ENCODE results near the gene PMM2.
"Not testable (repeated sequence)": the region's sequence is repeated elsewhere in the genome, so short reads cannot be mapped to it uniquely, and the experiment has no call there.

PMM2 gene

DNA sequence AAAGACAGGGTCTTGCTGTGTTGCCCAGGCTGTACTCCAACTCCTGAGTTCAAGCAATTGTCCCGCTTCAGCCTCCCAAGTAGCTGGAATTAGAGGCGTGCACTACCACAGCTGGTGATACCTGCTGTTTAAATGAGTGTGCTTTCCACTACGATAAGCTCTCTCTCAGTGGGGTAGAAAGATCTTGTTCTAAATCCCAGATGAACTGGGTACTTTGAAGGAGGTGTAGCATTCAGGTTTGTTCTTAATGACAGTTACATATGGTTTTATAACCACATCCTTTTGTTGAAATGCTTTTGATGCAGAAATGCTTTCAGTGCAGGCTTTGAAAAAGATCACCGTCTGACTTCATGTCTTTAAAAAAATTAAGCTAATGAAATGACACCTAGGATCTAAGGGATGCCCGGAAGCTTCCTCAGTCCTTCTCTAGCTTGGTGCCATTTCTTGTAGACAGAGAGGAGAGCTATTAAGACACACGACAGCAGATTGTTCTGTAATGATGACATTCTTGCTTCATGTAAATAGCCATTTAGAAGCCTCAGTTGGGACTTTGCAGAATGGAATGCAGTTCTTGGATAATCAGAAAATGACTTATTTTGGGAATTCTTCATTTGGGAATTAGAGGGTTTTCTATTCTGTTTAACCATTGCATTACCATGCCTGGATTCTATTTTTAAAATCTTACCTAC is 19.5 kb downstream of the PMM2 start:
- H3K4me3 ChIP-seq (ENCODE audit: low read depth, low read length): no peak overlapping the region

DNA sequence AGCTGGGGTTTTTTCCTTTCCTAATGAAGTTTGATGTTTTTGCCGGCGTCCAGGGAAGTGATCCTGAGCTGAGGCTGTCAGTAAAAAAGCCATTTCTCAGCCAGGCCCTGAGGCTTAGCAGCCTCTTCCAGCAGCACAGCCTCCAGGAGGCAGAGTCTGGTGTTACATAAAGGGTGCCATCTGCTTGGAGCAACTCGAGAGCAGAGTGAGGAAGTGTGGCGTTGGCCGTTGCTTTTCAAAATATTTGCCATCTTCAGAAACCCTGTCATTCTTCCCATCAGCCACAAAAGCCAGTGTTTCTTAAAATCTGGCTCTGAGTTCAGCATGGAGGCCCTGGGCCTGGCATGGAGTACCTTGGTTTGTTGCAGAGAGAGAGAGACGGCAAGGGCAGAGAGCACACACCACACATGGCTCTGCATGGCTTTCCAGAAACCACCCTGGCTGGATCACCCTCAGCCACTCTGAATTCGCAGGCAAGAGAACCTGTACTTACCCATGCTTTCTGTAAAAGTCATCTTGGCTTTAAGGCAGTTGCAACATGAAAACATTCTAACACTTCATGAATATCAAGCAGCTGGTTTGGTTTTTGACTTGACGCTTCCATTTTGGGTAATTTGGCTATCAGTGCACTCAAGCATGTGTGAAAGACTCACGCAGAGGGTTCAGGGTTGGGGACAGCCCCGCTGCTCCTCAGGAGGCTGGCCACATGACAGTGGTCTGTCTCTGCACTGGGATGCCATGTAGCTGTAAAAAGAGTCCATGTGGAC is 21.0 kb downstream of the PMM2 start:
- H3K4me3 ChIP-seq (ENCODE audit: low read depth, low read length): no peak overlapping the region

DNA sequence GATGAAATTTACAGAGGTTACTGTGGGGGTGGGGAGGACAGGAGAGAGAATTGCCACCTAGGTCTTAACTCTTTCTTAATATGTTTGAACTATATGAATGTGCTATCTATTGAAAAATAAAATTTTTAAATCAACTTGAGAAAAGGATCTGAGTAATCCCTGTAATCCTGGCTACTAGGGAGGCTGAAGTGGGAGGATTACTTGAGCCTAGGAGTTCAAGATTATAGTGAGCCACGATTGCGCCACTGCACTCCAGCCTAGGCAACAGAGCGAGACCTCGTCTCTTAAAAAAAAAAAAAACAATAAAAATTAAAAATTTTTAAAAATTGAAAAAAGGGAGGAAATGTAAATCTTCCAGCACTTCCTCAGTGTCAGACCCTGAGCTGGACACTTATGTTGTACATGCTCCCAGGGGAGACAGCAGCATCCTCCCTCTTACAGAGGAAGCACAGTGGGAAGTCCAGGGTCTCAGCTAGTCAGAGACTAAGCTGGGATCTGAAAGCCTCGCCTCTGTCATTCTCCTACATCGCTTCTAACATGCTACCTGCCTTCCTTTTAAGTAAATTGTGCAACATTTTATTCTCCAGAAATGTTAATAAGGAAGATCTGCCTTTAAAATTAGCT is 21.9 kb downstream of the PMM2 start:
- H3K4me3 ChIP-seq (ENCODE audit: low read depth, low read length): no peak overlapping the region

DNA sequence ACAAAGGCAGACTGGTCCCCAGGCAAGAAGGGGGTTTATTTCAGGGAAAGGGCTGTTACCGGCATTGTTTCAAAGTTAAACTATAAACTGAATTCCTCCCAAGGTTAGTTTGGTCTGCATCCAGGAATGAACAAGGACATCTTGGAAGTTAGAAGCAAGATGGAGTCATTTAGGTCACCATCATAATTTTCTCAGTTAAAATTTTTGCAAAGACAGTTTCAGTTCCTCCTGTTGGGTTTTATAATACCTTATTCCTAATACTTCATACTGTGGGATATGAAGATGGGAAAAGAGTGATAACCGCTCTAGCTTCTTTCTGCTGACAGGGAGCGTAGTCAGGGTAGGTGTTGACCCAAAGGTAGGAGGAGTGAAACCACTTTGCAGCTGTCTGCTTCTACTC is 24.8 kb downstream of the PMM2 start:
- no peak overlapping the region for H3K4me3 ChIP-seq (ENCODE audit: low read depth, low read length)

DNA sequence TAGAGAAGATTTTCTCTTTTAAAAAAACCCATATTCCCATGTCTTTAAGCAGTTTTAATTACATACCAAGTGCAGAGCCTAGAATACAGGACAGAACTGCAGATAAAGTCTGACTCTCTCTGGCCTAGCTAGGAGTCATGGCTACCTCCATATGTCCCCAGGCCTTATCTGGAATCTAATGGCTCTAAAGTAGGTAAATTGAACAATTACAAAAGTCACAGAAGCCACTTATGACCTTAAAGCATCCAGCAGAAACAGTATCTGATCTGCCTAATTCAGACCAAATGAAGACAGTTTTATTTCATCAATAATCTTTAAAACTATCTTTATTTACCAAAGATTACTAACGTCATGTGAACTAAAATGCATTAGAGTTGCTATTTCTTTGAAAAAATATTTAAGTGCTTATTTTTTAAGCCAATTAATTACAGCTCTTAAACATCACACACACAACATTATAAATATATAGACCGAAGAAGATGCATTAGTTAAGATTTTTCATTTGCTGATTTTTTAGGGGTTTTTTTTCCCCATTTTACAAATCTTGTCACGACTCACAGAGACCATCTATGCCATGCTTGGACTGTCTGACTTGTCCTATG is 28.7 kb downstream of the PMM2 start:
- no peak overlapping the region for H3K4me3 ChIP-seq (ENCODE audit: low read depth, low read length)

DNA sequence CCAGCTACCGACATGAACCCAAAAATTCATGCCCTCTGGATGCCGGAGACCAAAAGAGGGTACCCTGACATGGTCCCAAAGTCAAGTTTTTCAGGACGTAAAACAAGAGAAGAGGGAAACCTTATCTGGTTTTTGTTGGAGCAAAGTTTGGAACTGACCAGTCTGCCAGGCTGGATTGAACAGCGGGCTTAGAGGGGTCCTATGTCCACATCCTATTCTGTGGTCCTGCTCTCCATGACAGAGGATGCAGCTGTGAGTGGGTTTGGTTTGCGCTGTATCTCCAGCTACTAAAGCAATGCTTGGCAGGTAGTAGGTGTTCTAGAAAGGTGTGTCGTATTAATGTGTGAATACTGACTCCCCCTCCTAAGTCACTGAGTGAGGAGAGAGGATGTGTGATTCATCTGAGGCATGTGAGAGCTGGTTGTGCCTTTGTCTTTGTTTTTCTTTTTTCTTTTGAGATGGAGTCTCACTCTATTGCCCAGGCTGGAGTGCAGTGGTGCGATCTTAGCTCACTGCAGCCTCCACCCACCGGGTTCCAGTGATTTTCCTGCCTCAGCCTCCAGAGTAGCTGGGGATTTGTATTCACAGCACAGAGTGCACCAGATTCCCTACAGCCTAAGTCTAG is 31.0 kb downstream of the PMM2 start:
- H3K4me3 ChIP-seq (ENCODE audit: low read depth, low read length): no peak overlapping the region

DNA sequence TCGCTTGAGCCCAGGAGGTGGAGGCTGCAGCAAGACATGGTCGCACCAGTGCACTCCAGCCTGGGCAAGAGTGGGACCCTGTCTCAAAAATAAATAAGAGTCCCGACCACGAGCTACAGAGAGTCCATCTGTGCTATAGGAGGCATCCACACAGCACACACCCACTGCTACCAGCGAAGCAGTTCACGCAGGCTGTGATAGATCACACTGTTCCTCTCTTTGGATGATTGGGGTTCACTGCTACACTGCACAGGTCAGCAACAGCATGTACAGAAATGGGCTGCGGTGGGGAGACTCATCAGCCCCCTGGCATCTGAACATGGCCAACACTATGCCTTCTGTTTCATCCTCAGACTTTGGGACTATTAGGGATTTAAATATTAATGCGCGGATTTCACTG is 33.8 kb downstream of the PMM2 start:
- H3K4me3 ChIP-seq (ENCODE audit: low read depth, low read length): no peak overlapping the region

DNA sequence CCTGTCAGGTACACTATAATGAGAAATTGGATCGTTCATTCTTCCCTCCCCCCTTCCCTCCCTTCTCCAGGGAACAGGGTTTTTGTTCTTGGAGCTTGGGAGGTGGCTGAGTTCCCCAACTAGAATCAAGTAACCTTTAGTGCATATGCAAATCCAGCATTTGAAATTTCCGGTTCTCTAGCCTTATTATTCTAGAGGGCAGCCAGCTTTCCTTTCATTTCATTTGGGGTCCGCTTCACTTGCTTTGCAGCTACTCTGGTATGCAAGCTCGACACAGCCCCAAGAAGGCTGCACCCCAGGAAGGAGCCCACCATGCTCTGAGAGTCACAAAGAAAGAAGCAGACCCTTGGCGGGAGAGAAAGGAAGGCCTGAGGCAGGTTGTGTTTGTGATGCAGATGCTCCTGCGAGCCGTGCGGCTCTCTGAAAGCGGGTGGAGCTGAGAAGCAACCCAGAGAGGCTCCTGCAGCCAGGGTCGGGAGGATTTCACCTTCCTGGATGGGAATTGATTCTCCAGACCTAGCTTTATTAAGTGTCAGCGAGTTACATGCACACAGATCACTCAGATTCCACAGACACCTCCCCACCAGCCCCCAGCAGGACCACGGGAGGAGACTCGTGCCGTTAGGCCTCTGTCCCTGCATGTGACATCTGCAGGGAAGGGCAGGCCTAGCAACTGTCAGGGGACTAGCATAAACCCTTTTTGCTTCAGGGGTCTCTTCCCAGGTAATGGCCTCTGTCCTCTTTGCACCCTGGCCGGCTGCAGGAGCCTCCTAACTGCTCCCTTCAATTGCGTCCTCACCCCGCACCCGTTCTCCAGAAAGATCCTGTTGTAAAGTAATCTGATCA is 34.5 kb downstream of the PMM2 start:
- H3K4me3 ChIP-seq (ENCODE audit: low read depth, low read length): no peak overlapping the region

DNA sequence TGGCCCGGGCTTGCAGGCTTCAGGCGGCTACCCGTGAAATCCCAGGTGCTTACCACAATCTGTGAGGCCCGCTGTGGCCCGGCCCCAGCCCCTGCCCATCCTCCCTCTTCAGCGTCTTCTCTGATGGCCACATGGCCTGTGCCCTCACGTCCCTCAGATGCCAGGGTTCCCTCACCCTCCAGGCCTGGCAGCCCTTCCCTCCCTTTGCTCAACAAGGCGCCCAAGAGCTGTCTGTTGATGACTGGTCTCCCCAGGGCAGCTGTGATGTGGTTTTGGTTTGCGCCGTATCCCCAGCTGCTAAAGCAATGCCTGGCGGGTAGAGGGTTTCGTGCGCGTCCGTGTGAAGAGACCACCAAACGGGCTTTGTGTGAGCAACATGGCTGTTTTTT is 35.1 kb downstream of the PMM2 start:
- no peak overlapping the region for H3K4me3 ChIP-seq (ENCODE audit: low read depth, low read length)

DNA sequence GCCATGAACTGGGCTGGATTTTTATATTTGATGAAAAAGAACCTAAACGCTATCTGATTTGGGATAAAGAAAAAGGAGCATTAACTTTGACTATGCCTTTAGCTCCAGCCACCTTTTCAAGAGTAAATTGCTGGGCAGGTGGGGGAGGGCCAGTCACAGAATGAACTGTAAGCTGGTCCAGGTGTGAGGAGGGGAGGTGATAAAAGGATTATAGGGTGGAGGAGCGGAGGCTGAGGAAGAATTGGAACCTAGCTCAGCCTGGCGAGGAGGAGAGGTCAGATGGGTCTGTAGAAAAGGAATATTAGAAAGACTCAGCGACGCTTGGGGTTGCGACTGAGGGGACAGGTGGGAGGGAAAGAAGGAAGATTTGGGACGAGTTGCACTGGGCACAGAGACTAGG is 39.2 kb downstream of the PMM2 start:
- not testable (repeated sequence) for H3K4me3 ChIP-seq (ENCODE audit: low read depth, low read length)

DNA sequence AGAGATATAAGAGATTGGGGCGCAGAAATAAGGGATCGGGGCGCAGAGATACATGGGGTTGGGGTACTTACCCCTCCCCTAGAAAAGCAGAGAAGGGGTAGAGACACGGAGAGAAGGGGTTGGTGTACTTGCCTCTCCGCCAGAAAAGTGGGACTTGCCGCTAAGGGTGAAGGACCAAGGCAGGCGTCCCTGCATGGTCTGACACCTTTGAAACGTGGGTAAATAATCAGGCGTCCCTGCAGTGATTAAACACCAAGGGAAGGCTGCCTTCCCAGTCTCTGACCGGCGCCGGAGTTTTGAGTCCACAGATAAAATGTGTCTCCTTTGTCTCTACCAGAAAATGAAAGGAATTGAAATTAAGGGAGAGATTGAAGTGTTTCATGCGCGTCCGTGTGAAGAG is 40.0 kb downstream of the PMM2 start:
- H3K4me3 ChIP-seq (ENCODE audit: low read depth, low read length): not testable (repeated sequence)

DNA sequence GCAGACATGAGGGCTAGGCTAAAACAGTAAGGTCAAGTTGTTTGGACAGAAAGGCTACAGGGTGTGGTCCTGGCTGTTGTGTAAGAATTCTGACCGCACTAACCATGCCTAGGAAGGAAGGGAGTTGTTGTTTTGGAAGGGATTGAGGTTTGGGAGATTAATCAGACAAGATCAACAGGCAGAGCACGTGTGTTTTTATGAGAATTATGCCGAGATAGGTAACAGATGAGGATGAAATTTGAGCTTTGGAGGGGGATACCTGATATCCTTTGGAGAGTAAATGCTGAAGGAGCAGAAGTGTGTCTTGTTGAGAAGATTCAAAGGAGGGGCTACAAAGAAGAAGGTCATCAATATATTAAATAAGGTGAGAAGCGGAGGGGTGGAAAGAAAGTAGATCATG is 44.4 kb downstream of the PMM2 start:
- not testable (repeated sequence) for H3K4me3 ChIP-seq (ENCODE audit: low read depth, low read length)

DNA sequence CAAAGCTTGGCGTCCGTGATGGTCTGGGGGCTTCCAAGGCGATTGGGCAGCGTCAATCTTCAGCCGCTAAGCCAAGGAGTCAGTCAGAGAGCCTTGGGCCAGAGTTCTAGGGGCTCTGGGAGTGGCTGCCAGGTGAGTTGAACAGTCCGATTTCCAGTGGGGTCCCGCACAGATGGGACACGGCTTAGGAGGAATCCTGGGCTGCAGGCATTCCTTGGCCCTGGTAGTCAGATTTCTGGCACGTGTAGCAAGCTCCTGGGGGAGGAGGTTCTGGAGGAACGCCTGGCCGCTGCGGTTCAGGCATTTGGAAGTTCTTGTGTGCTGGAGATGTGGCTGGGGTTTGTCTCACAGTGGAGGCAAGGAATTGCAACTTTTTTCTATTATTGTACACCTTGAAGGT is 45.7 kb downstream of the PMM2 start:
- H3K4me3 ChIP-seq (ENCODE audit: low read depth, low read length): not testable (repeated sequence)

DNA sequence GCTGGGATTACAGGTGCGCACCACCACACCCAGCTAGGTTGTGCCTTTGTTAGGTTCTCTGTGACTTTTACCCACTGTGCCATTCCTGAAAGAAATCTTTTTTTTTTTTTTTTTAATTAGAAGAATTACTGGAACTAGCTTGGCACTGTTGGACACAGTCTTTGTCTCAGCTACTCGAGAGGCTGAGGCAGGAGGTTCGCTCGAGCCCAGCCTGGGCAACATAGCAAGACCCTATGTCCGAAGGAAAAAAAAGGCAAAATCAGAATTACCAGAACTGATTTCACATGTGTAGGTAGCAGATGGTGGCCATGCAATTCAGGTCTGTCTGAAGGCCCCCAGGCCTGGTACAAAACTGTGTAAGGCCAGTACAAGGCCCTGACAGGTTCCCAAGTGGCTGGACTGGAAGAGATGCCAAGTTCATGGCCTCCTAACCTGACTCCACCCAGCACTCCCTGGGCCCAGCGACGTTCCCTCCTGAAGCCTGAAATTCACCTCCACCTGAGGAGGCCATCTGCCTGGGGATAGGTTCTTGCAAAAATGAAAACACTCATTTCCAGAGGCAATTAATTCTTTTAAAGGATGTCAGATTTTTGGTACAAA is 48.2 kb downstream of the PMM2 start:
- H3K4me3 ChIP-seq (ENCODE audit: low read depth, low read length): no peak overlapping the region

DNA sequence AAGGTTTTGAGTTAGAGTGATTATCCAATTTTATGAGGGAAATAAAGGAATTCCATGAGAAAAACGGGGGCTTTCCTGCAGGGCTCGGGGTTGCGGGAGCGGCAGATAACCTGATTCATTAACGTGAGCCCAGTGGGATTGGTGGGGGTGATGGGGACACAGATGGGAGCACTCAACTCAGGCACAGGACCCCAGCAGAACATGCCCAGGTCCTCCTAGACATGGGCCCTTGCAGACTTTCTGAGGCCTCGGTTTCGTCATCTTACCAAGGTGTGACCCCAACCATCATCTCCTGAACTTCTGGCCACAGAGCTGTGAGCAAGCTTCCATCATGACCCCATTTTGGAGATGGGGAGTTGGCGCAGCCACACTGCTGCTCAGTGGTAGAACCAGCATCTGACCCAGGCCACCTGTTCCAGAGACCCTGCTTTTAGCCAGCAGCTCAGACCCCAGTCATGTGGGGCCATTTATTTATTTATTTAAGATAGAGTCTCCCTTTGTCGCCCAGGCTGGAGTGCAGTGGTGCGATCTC is 48.8 kb downstream of the PMM2 start:
- H3K4me3 ChIP-seq (ENCODE audit: low read depth, low read length): no peak overlapping the region

DNA sequence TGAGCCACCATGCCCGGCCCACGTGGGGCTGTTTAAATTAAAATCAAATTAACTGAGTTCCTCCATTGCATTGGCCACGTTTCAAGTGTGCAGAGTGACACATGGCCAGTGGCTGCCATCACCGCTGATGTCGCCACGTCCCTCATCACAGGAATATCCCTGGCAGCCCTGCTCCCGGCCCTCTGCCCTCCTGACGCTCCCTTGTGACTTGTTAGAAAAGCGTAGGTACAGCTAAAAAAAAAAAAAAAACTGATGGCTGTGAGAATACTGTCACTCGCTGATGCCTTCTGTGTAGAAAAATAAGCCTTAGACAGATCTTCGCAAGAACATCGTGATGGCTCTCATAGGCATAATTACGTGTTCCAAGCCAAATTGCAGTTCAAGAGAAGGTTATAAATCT is 49.5 kb downstream of the PMM2 start:
- H3K4me3 ChIP-seq (ENCODE audit: low read depth, low read length): no peak overlapping the region

DNA sequence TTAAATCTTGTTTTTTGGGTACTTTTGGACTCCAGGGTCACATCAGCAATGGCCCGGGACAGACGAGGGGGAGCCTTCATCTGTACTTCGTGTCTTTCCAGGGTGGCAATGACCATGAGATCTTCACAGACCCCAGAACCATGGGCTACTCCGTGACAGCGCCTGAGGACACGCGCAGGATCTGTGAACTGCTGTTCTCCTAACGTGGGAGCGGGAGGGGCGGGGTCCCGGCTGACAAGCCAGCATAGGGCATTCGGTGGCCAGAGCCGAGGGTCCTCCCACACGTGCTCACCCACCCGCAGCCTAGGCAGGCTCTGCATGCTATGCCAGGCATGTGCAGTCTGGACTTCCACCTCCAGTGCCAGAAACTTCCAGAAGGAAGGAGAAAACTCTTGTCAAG is 50.0 kb downstream of the PMM2 start:
- H3K4me3 ChIP-seq (ENCODE audit: low read depth, low read length): no peak overlapping the region

DNA sequence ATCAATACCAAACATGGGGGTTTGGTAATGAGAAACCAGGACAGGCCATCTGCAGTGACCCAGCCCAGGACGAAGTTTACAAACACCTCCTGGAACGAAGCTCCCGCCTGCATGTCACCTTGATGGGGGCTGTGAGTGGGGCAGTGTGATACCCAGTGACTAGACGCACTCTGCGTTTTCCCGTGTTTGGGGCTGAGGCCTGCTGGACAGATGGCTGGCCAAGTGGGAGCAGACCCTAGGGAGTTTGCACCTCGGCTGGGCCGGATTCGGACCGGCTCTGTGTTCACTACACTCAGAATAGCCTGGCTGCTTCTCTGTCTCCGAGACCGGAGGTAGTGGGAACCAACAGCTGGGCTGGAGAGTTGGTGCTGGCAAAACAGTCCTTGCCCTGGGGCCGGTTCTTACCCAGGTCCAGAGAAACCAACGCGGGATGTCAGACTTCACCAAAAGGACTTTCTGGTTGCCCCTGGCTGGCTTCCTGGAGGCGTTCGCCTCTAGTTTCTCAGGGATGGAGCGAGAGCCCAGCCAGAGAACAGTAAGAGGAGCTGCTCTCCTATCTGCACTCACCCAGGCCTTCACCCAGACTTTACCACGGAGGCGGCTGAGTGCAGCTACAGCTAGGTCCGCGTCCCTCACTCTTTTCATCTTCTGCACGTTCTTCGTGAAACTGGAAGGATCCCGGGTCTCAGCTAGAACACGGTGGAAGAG is 50.7 kb downstream of the PMM2 start:
- H3K4me3 ChIP-seq (ENCODE audit: low read depth, low read length): no peak overlapping the region

DNA sequence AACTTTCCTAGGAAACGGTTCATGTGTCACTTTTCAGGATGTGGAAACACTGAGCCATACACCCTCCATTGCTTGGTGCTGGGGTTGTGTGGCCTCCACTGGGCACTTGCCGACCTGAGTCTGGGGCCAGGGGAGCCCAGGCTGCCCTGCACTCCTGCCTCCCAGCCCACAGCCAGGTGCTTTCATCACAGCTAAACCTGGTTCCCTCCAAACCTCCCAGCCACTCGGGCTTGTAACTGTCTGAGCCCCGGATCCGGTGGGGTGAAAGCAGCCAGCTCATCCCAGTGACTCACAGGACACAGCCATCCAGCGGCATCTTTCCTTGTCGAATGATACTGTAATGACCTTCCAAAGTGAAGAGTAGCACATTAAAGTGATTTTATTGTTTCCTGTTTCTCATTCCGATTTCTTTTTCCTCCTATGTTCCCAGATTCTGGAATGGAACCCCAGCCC is 51.3 kb downstream of the PMM2 start:
- H3K4me3 ChIP-seq (ENCODE audit: low read depth, low read length): no peak overlapping the region

All from iPS-11a (cell line).